Esophagus (tissue), 2 donors: Measurements from ENCODE around the gene GRXCR2. TPM values are rescaled to one million over a fixed set of nuclear protein-coding genes. Genes with fewer than 3 reads are reported as not detected.

Source experiments
- H3K27ac ChIP-seq, 2 donors: one replicate each; pipeline ENCODE4 v1.5.1; 2013; ENCODE audit warnings: low read depth in 2 of 2, mild to moderate bottlenecking in 2 of 2, inconsistent platforms in 1 of 2, low read length in 1 of 2, moderate library complexity in 1 of 2
- H3K27me3 ChIP-seq, 2 donors: one replicate each; pipeline ENCODE4 v1.6.1; 2013; ENCODE audit warnings: low read length in 2 of 2, control low read depth in 1 of 2, mild to moderate bottlenecking in 1 of 2; ENCODE audit not compliant: insufficient read depth in 2 of 2, control insufficient read depth in 1 of 2
- H3K36me3 ChIP-seq, 2 donors: one replicate each; pipeline ENCODE4 v1.6.1; 2013; ENCODE audit warnings: low read length in 1 of 2; ENCODE audit not compliant: control insufficient read depth in 2 of 2, insufficient read depth in 2 of 2
- H3K4me1 ChIP-seq, 2 donors: one replicate each; pipeline ENCODE4 v1.6.1; 2013; ENCODE audit warnings: low read length in 1 of 2; ENCODE audit not compliant: control insufficient read depth in 2 of 2, insufficient read depth in 2 of 2
- H3K4me3 ChIP-seq, 2 donors: one replicate each; pipeline ENCODE4 v1.5.1; 2013; ENCODE audit warnings: low read length in 2 of 2, mild to moderate bottlenecking in 2 of 2, low read depth in 1 of 2, moderate library complexity in 1 of 2
- H3K9me3 ChIP-seq, 2 donors: one replicate each; pipeline ENCODE4 v1.6.1; 2013; ENCODE audit warnings: mild to moderate bottlenecking in 2 of 2, low read depth in 1 of 2, low read length in 1 of 2, moderate library complexity in 1 of 2; ENCODE audit not compliant: control insufficient read depth in 2 of 2, insufficient read depth in 1 of 2
- WGBS, 2 donors: extraction: QIAGEN DNeasy Blood & Tissue Kit; methylation state at CpG; one replicate each; pipeline ENCODE4 v1.1.7; 2013; 5-methylcytosine and 5-hydroxymethylcytosine counted together
- polyA plus RNA-seq, 2 donors: library from polyadenylated mRNA; stranded (reverse); fragments of 200-250 nt; gene quantifications; one replicate each; pipeline ENCODE4 v1.2.3, GENCODE V29; 2013
- donor health status: healthy with polysubstance abuse.
- donor health status: Bipolar disorder and iron deficiency.

Gene GRXCR2
- polyA plus RNA-seq, 2 donors: 0.02 to 0.04 TPM

DNA sequence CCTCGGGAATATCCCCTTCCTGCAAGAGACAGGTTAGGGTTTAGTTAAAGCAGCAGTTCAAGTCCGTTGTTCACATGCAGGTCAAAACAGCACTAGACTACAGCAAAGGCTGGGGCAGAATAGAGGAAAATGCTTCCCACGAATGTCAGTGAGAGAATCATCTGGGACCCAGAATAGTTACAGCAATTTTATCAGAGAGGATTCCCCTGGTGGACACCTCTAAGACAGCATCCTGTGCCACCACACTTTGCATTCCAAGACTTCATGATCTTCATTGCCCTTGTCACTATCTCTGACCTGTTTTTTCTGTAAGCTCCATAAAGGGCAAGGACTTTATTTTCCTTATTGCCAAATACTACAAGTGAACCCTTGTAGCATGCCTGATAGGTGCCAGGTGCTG, 12.9 kb downstream of the GRXCR2 start:
- no peaks in the 10 kb centered on the region for H3K27me3 ChIP-seq
- H3K4me3 ChIP-seq: no peak overlapping the region
- no peaks in the 10 kb centered on the region for H3K36me3 ChIP-seq
- no peak overlapping the region for H3K27ac ChIP-seq
- H3K9me3 ChIP-seq: no peaks in the 10 kb centered on the region
- 86 to 87% methylated on average over 3 of the region's 3 CpGs for WGBS, 2 donors
- H3K4me1 ChIP-seq: peaks cover 1 to 5% of the 10 kb centered on the region in 2 donors

DNA sequence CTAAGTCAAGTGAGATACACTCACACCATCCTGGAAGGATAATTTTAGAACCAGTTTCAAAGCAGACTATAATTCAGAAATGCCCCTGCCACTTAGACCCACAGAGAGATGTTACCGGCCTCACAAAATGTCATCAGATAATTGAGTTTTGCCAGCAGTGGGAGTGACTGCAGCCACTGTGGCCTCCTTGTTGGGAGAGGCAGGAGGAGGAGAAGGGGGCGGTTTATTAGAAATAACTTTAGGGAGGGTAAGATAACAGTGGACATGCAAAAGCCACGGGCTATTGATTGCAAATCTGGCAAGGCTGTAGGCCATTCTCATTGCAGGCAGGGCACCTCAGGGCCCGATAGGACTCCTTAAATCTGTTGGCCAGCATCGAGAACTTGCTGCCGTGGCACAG, 13.4 kb downstream of the GRXCR2 start:
- no peaks in the 10 kb centered on the region for H3K36me3 ChIP-seq
- WGBS, 2 donors: 85 to 87% methylated on average over 6 of the region's 6 CpGs
- no peaks in the 10 kb centered on the region for H3K27me3 ChIP-seq
- H3K4me1 ChIP-seq: peaks cover 3 to 5% of the 10 kb centered on the region in 2 donors
- no peak overlapping the region for H3K27ac ChIP-seq
- no peaks in the 10 kb centered on the region for H3K9me3 ChIP-seq
- no peak overlapping the region for H3K4me3 ChIP-seq

DNA sequence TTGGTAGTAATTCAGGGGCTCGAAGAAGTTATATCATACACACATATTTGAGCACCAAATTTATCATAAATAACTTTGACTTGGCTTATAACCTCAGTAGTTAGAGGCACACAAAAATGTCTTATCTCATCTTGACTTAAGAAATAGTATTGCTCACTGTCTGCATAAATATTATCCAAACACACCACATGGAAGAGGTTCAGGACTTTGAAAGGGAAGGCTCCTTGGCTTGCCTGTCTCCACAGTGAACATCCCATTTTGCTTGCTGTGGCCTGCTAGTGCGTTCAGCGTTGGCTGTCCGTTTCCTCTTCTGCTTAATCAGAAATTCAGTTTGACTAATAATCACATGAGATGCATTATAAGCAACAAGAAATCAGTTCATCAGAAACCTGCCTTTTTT, 13.9 kb downstream of the GRXCR2 start:
- 79 to 82% methylated on average over 4 of the region's 4 CpGs for WGBS, 2 donors
- Histone ChIP-seq H3K4me1 (peaks cover 3 to 5% of the 10 kb centered on the region in 2 donors), H3K27me3 (no peaks in the 10 kb centered on the region)

DNA sequence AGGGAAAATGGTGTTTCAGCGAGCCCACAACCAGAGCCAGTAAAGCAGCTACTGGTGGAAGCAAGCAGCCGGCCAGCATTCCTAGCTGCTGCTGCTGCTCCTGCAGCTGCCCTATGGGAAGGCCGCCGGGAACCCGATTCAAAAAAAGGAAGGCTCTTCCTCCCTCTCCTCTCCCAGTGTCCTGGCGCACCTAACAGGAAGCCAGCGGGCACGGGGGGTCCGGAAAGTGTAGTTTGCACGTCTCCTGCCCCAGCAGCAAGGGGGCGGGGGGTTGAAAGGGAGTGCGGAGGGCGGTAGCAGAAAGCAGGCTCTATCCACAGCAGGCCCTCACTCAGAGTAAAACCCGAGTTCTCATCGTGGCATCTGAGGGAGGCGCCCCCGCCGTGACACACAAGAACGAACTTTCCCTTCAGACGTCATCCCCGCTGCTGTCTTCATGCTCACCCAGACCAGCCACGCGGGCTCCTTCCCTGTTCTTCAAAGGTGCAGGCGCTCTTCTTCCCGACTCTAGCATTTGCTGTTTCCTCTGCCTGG, 16.5 kb downstream of the GRXCR2 start:
- peak overlapping the region; percentile 18 to 36 for H3K4me3 ChIP-seq

More for the DNA sequence above, 13.9 kb downstream of the GRXCR2 start:
- no peak overlapping the region for H3K27ac ChIP-seq
- H3K36me3 ChIP-seq: no peaks in the 10 kb centered on the region
- H3K4me3 ChIP-seq: no peak overlapping the region
- H3K9me3 ChIP-seq: no peaks in the 10 kb centered on the region

DNA sequence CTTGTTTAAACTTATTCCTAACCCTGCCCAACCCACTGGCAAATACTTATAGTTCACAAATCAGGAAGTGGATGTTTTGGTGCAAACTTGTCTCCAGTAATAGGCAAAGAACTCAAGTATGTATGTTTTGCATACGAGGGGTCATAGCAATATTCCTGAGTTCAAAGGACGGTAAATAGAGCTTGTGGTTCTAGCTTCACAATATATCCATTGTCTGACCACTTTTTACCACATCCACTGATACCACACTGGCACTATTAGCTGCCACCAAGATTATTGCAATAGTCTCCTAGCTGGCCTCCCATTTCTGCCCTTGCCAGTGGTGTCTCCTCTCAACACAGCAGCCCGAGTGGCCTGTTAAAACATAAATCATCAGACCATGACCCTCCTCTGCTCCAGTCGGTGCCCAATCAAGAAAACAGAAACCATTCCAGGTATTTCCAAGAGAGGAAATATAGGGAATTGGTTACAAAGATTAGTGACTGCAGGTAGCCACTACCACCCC, 17.0 kb downstream of the GRXCR2 start:
- H3K4me3 ChIP-seq: peak overlapping the region in 1 of 2 donors; percentile 18
- H3K9me3 ChIP-seq: no peaks in the 10 kb centered on the region
- no peaks in the 10 kb centered on the region for H3K27me3 ChIP-seq
- 51 to 60% methylated on average over 4 of the region's 4 CpGs for WGBS, 2 donors
- peaks cover 3 to 5% of the 10 kb centered on the region in 2 donors for H3K4me1 ChIP-seq
- H3K27ac ChIP-seq: no peak overlapping the region
- no peaks in the 10 kb centered on the region for H3K36me3 ChIP-seq

More for the DNA sequence above, 16.5 kb downstream of the GRXCR2 start:
- 15 to 27% methylated on average over 25 of the region's 25 CpGs for WGBS, 2 donors
- Histone ChIP-seq H3K27me3 (no peaks in the 10 kb centered on the region), H3K27ac (peak overlapping the region; percentile 35 to 38), H3K4me1 (peaks cover 3 to 5% of the 10 kb centered on the region in 2 donors), H3K36me3 (no peaks in the 10 kb centered on the region), H3K9me3 (no peaks in the 10 kb centered on the region)

DNA sequence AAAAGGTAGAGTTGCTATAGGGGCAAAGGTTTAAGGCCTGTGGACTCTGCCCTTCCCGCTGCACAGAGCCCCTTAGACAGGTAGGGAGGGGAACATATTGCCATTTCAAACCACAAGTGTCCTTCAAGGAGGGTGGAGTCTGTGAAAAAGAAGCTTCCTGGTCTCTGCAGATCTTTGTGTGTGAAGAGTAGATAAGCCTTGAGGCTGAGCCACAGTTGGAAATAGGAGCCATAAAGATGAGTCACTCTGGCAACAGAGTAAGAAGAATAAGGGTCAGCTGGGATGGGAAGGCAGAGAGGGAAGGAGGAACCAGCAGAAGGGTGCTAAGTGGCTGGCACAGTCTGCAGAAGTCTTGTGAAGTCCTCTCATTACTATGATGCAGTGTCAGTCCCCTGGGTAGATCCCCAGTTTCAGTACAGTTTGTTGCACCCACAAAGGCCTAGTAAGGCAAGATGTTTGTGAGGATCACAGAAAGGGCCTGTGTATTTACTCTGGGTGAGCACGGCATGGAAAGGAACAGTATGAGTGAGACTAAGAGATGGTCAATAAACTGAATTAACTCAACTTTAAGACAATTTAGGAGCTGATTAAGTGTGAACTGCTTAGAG, 18.1 kb downstream of the GRXCR2 start:
- Histone ChIP-seq H3K27me3 (no peaks in the 10 kb centered on the region), H3K4me3 (no peak overlapping the region), H3K27ac (no peak overlapping the region), H3K9me3 (no peaks in the 10 kb centered on the region), H3K36me3 (no peaks in the 10 kb centered on the region), H3K4me1 (peaks cover 3 to 5% of the 10 kb centered on the region in 2 donors)
- WGBS, 2 donors: 64 to 77% methylated on average over 2 of the region's 2 CpGs

DNA sequence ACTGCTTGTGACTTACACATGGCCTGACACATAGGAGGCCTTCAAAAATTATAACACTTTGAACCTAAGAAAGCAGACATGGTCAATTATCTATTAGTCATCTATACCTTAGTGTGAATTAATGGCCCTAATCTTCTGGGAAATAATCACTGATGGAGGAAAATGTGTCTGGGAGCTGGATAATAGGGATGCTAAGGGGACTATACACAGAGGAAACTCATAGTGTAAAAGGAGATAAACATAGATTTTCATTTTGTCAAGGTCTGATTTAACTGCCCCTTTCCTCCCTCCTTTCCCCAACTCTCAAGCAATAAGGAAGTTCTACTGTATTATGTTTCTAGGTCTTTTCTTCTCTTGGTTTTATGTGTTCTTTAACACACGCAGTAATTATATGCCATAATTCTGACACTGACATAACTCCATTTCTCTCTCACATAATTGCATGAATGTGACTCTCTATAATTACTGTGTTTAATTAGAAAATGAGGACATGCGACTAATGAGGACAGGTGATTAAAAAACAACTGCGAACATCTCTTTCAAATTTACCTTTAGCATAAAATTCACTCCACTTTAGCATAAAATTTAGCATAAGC, 18.9 kb downstream of the GRXCR2 start:
- WGBS, 2 donors: 92 to 98% methylated on average over 3 of the region's 3 CpGs
- H3K4me1 ChIP-seq: peaks cover 3 to 5% of the 10 kb centered on the region in 2 donors
- H3K9me3 ChIP-seq: no peaks in the 10 kb centered on the region
- no peaks in the 10 kb centered on the region for H3K27me3 ChIP-seq
- H3K4me3 ChIP-seq: no peak overlapping the region
- H3K36me3 ChIP-seq: no peaks in the 10 kb centered on the region
- no peak overlapping the region for H3K27ac ChIP-seq

DNA sequence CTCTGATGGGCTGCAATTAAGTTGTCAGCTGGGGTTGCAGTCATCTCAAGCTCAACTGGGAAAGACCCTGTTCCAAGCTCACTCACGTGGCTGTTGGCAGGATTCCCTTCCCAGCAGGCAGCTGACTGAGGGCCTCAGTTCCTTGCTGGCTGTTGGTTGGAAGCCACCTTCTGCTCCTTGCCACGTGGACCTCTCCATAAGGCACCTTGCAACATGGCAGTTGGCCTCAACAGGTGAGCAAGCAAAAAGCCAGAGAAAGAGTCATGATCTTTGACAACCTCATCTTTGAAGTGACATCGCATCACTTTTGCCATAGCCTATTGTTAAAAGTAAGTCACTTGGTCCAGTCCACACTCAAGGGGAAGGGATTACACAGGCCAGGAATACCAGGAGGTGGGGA, 19.8 kb downstream of the GRXCR2 start:
- H3K36me3 ChIP-seq: no peaks in the 10 kb centered on the region
- H3K9me3 ChIP-seq: no peaks in the 10 kb centered on the region
- no peak overlapping the region for H3K4me3 ChIP-seq
- H3K27ac ChIP-seq: no peak overlapping the region
- H3K4me1 ChIP-seq: peaks cover 3 to 5% of the 10 kb centered on the region in 2 donors
- 69 to 70% methylated on average over 3 of the region's 3 CpGs for WGBS, 2 donors
- no peaks in the 10 kb centered on the region for H3K27me3 ChIP-seq

DNA sequence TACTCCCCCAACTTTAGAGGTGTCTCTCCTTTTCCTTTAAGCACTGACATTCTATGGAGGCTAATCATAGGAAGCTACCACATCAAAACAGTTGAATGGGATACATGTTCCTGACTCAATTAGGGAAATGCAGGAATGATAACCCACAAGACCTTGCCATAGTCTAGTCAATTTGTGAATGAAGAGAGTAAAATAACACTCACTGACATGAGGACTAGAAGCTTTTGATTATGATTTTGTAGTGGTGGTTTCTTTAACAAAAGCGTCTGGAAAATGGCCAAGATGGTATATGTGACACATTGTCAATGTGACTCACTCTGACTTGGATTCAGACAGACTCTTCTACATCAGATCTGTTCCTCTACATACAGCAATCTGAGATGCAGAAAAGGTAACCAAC, 24.0 kb downstream of the GRXCR2 start:
- Histone ChIP-seq H3K4me3 (no peak overlapping the region), H3K27me3 (no peaks in the 10 kb centered on the region), H3K27ac (no peak overlapping the region), H3K4me1 (no peaks in the 10 kb centered on the region), H3K9me3 (no peaks in the 10 kb centered on the region), H3K36me3 (no peaks in the 10 kb centered on the region)
- WGBS, 2 donors: 70 to 78% methylated on average over 1 of the region's 1 CpG
